Measurements from ENCODE around the gene KHDC1.
"Not testable (repeated sequence)": the region's sequence is repeated elsewhere in the genome, so short reads cannot be mapped to it uniquely, and the experiment has no call there.

GRCh38 chr6:73281684-73282083, 18.7 kb upstream of the KHDC1 start:
- not testable (repeated sequence) for TF ChIP-seq CTCF (conservative IDR thresholded peaks at IDR 0.05 in 1 of 2, IDR thresholded peaks at IDR 0.05 in 1 of 2; ENCODE audit: low read depth in 1 of 2, low read length in 2 of 2); EZH2 (IDR thresholded peaks at IDR 0.05; ENCODE audit: low read length, missing control alignments)

All from fibroblast of lung (primary cell).